Measurements from ENCODE around the gene JARID2.

DNA sequence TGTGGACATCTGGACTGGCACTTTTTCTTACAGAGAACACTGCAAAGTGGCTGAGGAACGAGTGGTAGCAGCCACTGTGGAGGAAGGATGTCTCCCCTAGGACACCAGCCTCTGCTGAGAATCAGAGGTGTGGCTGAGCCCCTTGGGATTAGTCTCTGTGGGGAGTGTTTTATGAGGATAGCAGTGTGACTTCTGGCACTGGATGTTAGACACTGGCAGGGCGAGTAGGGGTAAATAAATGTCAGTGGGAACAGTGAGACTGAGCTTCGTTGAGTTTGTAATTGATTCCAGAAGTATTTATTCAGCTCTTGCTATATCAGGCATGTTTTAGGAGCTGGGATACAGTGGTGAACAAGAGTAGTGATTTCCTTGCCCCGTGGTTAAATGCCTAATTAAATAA, 124.0 kb downstream of the JARID2 start:
- TF ChIP-seq, protein P1, sequence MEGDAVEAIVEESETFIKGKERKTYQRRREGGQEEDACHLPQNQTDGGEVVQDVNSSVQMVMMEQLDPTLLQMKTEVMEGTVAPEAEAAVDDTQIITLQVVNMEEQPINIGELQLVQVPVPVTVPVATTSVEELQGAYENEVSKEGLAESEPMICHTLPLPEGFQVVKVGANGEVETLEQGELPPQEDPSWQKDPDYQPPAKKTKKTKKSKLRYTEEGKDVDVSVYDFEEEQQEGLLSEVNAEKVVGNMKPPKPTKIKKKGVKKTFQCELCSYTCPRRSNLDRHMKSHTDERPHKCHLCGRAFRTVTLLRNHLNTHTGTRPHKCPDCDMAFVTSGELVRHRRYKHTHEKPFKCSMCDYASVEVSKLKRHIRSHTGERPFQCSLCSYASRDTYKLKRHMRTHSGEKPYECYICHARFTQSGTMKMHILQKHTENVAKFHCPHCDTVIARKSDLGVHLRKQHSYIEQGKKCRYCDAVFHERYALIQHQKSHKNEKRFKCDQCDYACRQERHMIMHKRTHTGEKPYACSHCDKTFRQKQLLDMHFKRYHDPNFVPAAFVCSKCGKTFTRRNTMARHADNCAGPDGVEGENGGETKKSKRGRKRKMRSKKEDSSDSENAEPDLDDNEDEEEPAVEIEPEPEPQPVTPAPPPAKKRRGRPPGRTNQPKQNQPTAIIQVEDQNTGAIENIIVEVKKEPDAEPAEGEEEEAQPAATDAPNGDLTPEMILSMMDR (conservative IDR thresholded peaks at IDR 0.05 in 1 of 2, IDR thresholded peaks at IDR 0.05 in 1 of 2; ENCODE audit: extremely low read depth in 1 of 2, insufficient read depth in 1 of 2, low read depth in 1 of 2, low read length in 2 of 2), result no peak
- no peak for TF ChIP-seq EZH2 (IDR thresholded peaks at IDR 0.05; ENCODE audit: borderline replicate concordance, low read length)

Measured in mammary epithelial cell (primary cell).